HepG2 (cell line): Measurements from ENCODE around the gene LAPTM4A. TPM values are rescaled to one million over a fixed set of nuclear protein-coding genes. Genes with fewer than 3 reads are reported as not detected.

Experiments used
- ATAC-seq: fragments of 200-7000 bp; cut with Tn5 transposase; 3 replicates; pipeline ENCODE4 v1.9.1; 2020; ENCODE audit warnings: mild to moderate bottlenecking, moderate library complexity
- BruUV-seq: library from RNA; stranded (reverse); fragments of 400-500 nt; replicated peaks from 2 replicates; lab custom pipeline; 2021; lab: Mats Ljungman, UMichigan
- CTCF ChIA-PET: fragments of 300-600 bp; formaldehyde crosslinking; extraction: SDS; loops from one replicate; lab custom pipeline; 2021; ENCODE audit warnings: low total read pairs, inconsistent platforms, low intra/inter-chr PET ratio; lab: Yijun Ruan, JAX
- POLR2A ChIA-PET: fragments of 350-600 bp; sonication (Branson Sonifier 250); formaldehyde crosslinking; loops from one replicate; lab custom pipeline; 2020; ENCODE audit warnings: antibody characterized with exemption, inconsistent platforms; lab: Yijun Ruan, JAX
- DNase-seq: peaks from one replicate; pipeline ENCODE4 v3.0.0-alpha.2; 2015; ENCODE audit warnings: low spot score
- FAIRE-seq: peaks from 3 replicates; lab custom pipeline; 2011; peaks lifted over from hg19 to GRCh38; lab: Jason Lieb, UNC
- H2AFZ ChIP-seq: one replicate; pipeline ENCODE4 v1.6.1; 2011; ENCODE audit warnings: low read length, inconsistent platforms
- H3K27ac ChIP-seq: fragments of 300-600 bp; 3 replicates; pipeline ENCODE4 v1.8.0; 2011; ENCODE audit warnings: mixed run types, mild to moderate bottlenecking, mixed read lengths, low read length, inconsistent platforms; ENCODE audit not compliant: insufficient read depth; ENCODE audit errors: extremely low read length
- H3K27me3 ChIP-seq, 2 experiments: fragments of 200-600 bp in 1 of 2; 2 replicates in 1 of 2; 3 replicates in 1 of 2; pipeline versions ENCODE4 v1.6.0 to v1.8.0; 2011; ENCODE audit warnings: low read length in 2 of 2, mild to moderate bottlenecking in 2 of 2, moderate library complexity in 2 of 2, inconsistent platforms in 1 of 2; ENCODE audit not compliant: insufficient read depth in 2 of 2, control insufficient read depth in 1 of 2
- H3K36me3 ChIP-seq, 2 experiments: fragments of 200-600 bp in 1 of 2; replicated peaks in 1 of 2; 2 replicates in 1 of 2; 3 replicates in 1 of 2; pipeline versions ENCODE4 v1.5.1 to v1.8.0; 2011; ENCODE audit warnings: low read length in 2 of 2, inconsistent platforms in 1 of 2; ENCODE audit not compliant: insufficient read depth in 2 of 2, control insufficient read depth in 1 of 2
- H3K4me1 ChIP-seq: 2 replicates; pipeline ENCODE4 v1.5.1; 2012; ENCODE audit warnings: low read length, inconsistent platforms; ENCODE audit not compliant: insufficient read depth
- H3K4me2 ChIP-seq: 2 replicates; pipeline ENCODE4 v1.6.0; 2011; ENCODE audit warnings: low read depth, low read length, inconsistent platforms
- H3K4me3 ChIP-seq, 3 experiments: fragments of 200-600 bp in 1 of 3; sonication (generic), shearing (Covaris generic) in 1 of 3; replicated peaks in 1 of 3; 2 replicates each; pipeline ENCODE4 v1.5.1; 2011 to 2016; ENCODE audit warnings: low read length in 3 of 3, inconsistent platforms in 2 of 3, low read depth in 2 of 3, mild to moderate bottlenecking in 2 of 3, control low read depth in 1 of 3, mixed read lengths in 1 of 3; ENCODE audit not compliant: insufficient read depth in 1 of 3
- H3K79me2 ChIP-seq: one replicate; pipeline ENCODE4 v1.6.1; 2011; ENCODE audit warnings: low read length, inconsistent platforms; ENCODE audit not compliant: insufficient read depth
- H3K9ac ChIP-seq: 2 replicates; pipeline ENCODE4 v1.6.0; 2011; ENCODE audit warnings: mild to moderate bottlenecking, low read depth, low read length, inconsistent platforms; ENCODE audit not compliant: insufficient read depth
- H3K9me3 ChIP-seq: 2 replicates; pipeline ENCODE4 v1.5.1; 2012; ENCODE audit warnings: mild to moderate bottlenecking, low read length
- H4K20me1 ChIP-seq: 2 replicates; pipeline ENCODE4 v1.6.0; 2011; ENCODE audit warnings: inconsistent platforms, mild to moderate bottlenecking, low read length, moderate library complexity; ENCODE audit not compliant: insufficient read depth
- ISX ChIP-seq: sonication (generic); formaldehyde crosslinking; conservative IDR thresholded peaks from 2 replicates; pipeline ENCODE4 v1.5.0; 2020; ENCODE audit warnings: missing genetic modification reagents
- NCOA2 ChIP-seq: sonication (generic); formaldehyde crosslinking; IDR thresholded peaks from 2 replicates; pipeline ENCODE4 v1.8.0; 2022; ENCODE audit warnings: inconsistent platforms
- WGBS: methylation state at CpG from one replicate; pipeline ENCODE4 v1.1.6; 2017; ENCODE audit warnings: low lambda C conversion rate; 5-methylcytosine and 5-hydroxymethylcytosine counted together
- in situ Hi-C: cut with HindIII; loops from 2 replicates; pipeline ENCODE4 v1.10.0; 2017; ENCODE audit warnings: low pct_unique_long_range_greater_than_20kb; ENCODE audit not compliant: extremely low pct_ligation_motif_present
- intact Hi-C: fragments of 100-400 bp; cut with micrococcal nuclease; formaldehyde crosslinking; loops from one replicate; pipeline ENCODE4 v1.10.0; 2022; ENCODE audit not compliant: unreplicated experiment
- polyA plus RNA-seq, 8 experiments: library from polyadenylated mRNA; depleted of rRNA in 3 of 8; stranded (reverse) in 7 of 8; unstranded in 1 of 8; fragments of >200 nt; fragmentation: Illumina TruSeq in 4 of 8; extraction: Trizol in 4 of 8; gene quantifications; 2 replicates each; pipeline versions ENCODE4 v1.2.1 to v1.2.3, GENCODE V29; 2011 to 2016; ENCODE audit warnings: low read depth in 4 of 8, missing spikeins in 1 of 8, mixed read lengths in 1 of 8; ENCODE audit not compliant: insufficient read depth in 1 of 8
- total RNA-seq, 5 experiments: library from RNA; depleted of rRNA; stranded (reverse); fragments of >200 nt; fragmentation: Illumina TruSeq; extraction: Trizol; gene quantifications; 2 replicates each; pipeline ENCODE4 v1.2.3, GENCODE V29; 2016; ENCODE audit warnings: low read depth in 1 of 5
- TF ChIP-seq, protein P1 (sequence below): IDR thresholded peaks from 2 replicates; pipeline ENCODE4 v1.4.0; 2020; ENCODE audit warnings: mild to moderate bottlenecking, missing genetic modification reagents
- TF ChIP-seq, protein P2 (sequence below): IDR thresholded peaks from 2 replicates; pipeline ENCODE4 v1.6.1; 2018; ENCODE audit warnings: missing genetic modification reagents
- TF ChIP-seq, protein P3 (sequence below): sonication (generic); formaldehyde crosslinking; IDR thresholded peaks from 2 replicates; pipeline ENCODE4 v1.4.0; 2020; ENCODE audit warnings: missing genetic modification reagents

LAPTM4A gene
- total and polyA plus RNA-seq, 2 of the 13 experiments (the other 11 are each of a cell fraction or from before 2014, with no cell fraction given), result 116 to 558 TPM

DNA sequence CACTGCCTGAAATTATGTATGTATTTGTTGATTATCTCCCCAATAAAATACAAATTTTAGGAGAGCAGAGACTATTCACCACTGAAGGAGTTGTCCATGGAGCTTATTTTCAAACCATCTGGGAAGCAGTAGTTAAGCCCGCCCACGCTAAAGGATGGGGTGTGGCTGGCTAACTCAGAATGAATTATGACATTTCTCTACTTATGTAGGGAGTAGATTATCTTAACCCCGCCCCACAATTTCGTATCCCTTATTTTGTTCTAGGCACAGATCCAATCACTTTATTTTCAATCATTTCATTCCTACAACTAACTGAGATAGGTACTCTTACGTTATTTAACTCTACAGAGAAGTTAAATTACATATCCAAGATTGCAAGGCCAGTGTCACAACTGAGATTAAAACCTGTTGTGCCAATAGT is 1.4 kb upstream of the LAPTM4A start:
- ATAC-seq (no peak), DNase-seq (no peak), FAIRE-seq (no peak)
- ChIA-PET POLR2A (interaction anchor here (0.5 to 6.6 kb wide), 22 partner anchors 9 to 614 kb away, joined by 3 to 109 read pairs (median 13); partner anchors contain the start of genes GDF7, MATN3, RHOB and WDR35), CTCF (no interaction called here)
- Histone ChIP-seq H2AFZ (no peak overlapping the region), H3K4me2 (peak overlapping the region; percentile 96), H3K4me1 (peaks cover 53% of the 10 kb centered on the region), H4K20me1 (peaks cover 28% of the 10 kb centered on the region), H3K27ac (peak overlapping the region; percentile 97), H3K9ac (peak overlapping the region; percentile 96; the same call in 1 of the 2 replicates), H3K4me3 (peak overlapping the region; percentile 73 to 92 (median 84); a peak in 5 of 6 replicates), H3K27me3 (peaks cover 0 to 9% of the 10 kb centered on the region in 2 experiments; a peak in 1 of 5 replicates), H3K36me3 (no peaks in the 10 kb centered on the region), H3K9me3 (no peaks in the 10 kb centered on the region), H3K79me2 (peaks cover 36% of the 10 kb centered on the region)
- intact Hi-C loops (loop anchor here (2.0 kb wide), 1 partner anchor 14 kb away; no protein-coding TSS in a partner anchor), in situ Hi-C loops (loop anchor here (5.0 kb wide), 1 partner anchor 39 kb away; no protein-coding TSS in a partner anchor)
- no TSS peak for BruUV-seq
- TF ChIP-seq, protein P1, sequence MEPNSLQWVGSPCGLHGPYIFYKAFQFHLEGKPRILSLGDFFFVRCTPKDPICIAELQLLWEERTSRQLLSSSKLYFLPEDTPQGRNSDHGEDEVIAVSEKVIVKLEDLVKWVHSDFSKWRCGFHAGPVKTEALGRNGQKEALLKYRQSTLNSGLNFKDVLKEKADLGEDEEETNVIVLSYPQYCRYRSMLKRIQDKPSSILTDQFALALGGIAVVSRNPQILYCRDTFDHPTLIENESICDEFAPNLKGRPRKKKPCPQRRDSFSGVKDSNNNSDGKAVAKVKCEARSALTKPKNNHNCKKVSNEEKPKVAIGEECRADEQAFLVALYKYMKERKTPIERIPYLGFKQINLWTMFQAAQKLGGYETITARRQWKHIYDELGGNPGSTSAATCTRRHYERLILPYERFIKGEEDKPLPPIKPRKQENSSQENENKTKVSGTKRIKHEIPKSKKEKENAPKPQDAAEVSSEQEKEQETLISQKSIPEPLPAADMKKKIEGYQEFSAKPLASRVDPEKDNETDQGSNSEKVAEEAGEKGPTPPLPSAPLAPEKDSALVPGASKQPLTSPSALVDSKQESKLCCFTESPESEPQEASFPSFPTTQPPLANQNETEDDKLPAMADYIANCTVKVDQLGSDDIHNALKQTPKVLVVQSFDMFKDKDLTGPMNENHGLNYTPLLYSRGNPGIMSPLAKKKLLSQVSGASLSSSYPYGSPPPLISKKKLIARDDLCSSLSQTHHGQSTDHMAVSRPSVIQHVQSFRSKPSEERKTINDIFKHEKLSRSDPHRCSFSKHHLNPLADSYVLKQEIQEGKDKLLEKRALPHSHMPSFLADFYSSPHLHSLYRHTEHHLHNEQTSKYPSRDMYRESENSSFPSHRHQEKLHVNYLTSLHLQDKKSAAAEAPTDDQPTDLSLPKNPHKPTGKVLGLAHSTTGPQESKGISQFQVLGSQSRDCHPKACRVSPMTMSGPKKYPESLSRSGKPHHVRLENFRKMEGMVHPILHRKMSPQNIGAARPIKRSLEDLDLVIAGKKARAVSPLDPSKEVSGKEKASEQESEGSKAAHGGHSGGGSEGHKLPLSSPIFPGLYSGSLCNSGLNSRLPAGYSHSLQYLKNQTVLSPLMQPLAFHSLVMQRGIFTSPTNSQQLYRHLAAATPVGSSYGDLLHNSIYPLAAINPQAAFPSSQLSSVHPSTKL (CRISPR knock-in tag), result peak; percentile 16; the same call in 1 of the 2 replicates
- TF ChIP-seq NCOA2 (CRISPR knock-in tag), result 0 out of 2 replicates have a peak, but pooled peaks have one; percentile 24
- TF ChIP-seq, protein P2, sequence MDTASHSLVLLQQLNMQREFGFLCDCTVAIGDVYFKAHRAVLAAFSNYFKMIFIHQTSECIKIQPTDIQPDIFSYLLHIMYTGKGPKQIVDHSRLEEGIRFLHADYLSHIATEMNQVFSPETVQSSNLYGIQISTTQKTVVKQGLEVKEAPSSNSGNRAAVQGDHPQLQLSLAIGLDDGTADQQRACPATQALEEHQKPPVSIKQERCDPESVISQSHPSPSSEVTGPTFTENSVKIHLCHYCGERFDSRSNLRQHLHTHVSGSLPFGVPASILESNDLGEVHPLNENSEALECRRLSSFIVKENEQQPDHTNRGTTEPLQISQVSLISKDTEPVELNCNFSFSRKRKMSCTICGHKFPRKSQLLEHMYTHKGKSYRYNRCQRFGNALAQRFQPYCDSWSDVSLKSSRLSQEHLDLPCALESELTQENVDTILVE (CRISPR knock-in tag), result peak; percentile 12; the same call in 1 of the 2 replicates
- TF ChIP-seq ISX (CRISPR knock-in tag), result no peak
- TF ChIP-seq, protein P3, sequence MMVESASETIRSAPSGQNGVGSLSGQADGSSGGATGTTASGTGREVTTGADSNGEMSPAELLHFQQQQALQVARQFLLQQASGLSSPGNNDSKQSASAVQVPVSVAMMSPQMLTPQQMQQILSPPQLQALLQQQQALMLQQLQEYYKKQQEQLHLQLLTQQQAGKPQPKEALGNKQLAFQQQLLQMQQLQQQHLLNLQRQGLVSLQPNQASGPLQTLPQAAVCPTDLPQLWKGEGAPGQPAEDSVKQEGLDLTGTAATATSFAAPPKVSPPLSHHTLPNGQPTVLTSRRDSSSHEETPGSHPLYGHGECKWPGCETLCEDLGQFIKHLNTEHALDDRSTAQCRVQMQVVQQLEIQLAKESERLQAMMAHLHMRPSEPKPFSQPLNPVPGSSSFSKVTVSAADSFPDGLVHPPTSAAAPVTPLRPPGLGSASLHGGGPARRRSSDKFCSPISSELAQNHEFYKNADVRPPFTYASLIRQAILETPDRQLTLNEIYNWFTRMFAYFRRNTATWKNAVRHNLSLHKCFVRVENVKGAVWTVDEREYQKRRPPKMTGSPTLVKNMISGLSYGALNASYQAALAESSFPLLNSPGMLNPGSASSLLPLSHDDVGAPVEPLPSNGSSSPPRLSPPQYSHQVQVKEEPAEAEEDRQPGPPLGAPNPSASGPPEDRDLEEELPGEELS (CRISPR knock-in tag), result no peak
- whole genome bisulfite sequencing, result 28% methylated on average over 5 of the region's 5 CpGs
